ENCODE measurements around the gene RUNX1. TPM values are rescaled to one million over a fixed set of nuclear protein-coding genes. Genes with fewer than 3 reads are reported as not detected.

RUNX1 gene
- total and polyA plus RNA-seq, 2 donors (not counting 1 experiment from before 2014, with no cell fraction given): 26.3 to 73.0 TPM

DNA sequence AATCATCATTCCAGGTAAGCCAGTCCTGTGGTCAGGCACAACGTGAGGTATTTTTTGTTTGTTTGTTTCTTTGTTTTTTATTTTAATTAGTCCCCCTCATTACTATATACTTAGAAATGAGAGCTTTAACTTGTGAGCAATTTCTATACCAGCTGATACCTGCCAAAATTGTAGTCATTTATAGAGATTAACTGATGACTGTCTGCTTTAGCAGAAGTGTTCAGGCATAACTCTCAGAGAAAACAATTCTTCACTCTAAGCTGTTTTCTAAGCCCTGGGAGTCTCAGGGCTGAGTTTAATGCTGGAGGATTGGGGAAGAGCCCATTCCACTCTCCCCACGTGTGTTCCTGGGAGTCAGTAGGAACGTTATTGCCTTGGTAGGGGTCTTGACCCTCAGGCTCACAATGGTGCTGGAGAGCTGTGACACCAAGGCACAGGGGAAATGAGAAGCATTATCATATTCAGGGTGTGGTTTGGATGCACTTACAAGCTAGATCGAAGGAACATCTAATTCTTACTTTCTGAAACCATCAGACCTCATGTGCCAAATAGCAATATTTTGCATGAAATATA, 212.1 kb downstream of the RUNX1 start:
- POLR2A ChIA-PET: no interaction called here
- intact Hi-C loops (cut with micrococcal nuclease): no loop called here
- H3K4me2 ChIP-seq (replicated peaks; ENCODE audit: low read depth, low read length, poor library complexity, severe bottlenecking): no peak overlapping the region
- H3K4me1 ChIP-seq (ENCODE audit: control insufficient read depth in 2 of 2, insufficient read depth in 2 of 2, low read length in 2 of 2): no peaks in the 10 kb centered on the region
- H3K36me3 ChIP-seq (replicated peaks in 1 of 2; ENCODE audit: control extremely low read depth in 1 of 2, control insufficient read depth in 1 of 2, extremely low read depth in 1 of 2, insufficient read depth in 2 of 2, low read length in 1 of 2): peaks cover 0 to 60% of the 10 kb centered on the region in 2 experiments
- H3K27me3 ChIP-seq (replicated peaks in 1 of 4; ENCODE audit: control extremely low read depth in 1 of 4, control insufficient read depth in 3 of 4, insufficient read depth in 4 of 4, low read length in 3 of 4): no peaks in the 10 kb centered on the region
- ATAC-seq (ENCODE audit: low read depth) (no peak), DNase-seq (no peak)
- no peak overlapping the region for H3K4me3 Mint-ChIP-seq
- H3K27ac ChIP-seq (ENCODE audit: low read length in 2 of 2): no peak overlapping the region
- TF ChIP-seq EZH2 (IDR thresholded peaks at IDR 0.05; ENCODE audit: borderline replicate concordance, insufficient read depth, low read depth, low read length, poor library complexity, severe bottlenecking) (no peak), CTCF (IDR thresholded peaks at IDR 0.05) (no peak)
- no peaks in the 10 kb centered on the region for H3K27me3 Mint-ChIP-seq
- no peak overlapping the region for H3K9ac ChIP-seq (ENCODE audit: low read length)
- H3K9me3 Mint-ChIP-seq (ENCODE audit: insufficient read depth): no peaks in the 10 kb centered on the region
- WGBS (ENCODE audit: insufficient coverage): 94% methylated on average over 2 of the region's 4 CpGs
- CTCF ChIA-PET: no interaction called here
- no peaks in the 10 kb centered on the region for H3K9me3 ChIP-seq (ENCODE audit: control extremely low read depth in 1 of 3, control insufficient read depth in 2 of 3, insufficient read depth in 1 of 3, low read length in 2 of 3)
- H3K79me2 ChIP-seq (ENCODE audit: control insufficient read depth, insufficient read depth, low read length): peaks cover 5% of the 10 kb centered on the region
- H3K4me3 ChIP-seq (ENCODE audit: control extremely low read depth in 1 of 5, extremely low read depth in 1 of 5, insufficient read depth in 1 of 5, low read depth in 2 of 5, low read length in 4 of 5): no peak overlapping the region
- H4K20me1 ChIP-seq (ENCODE audit: control insufficient read depth, insufficient read depth, low read length, poor library complexity, severe bottlenecking): peaks cover 31% of the 10 kb centered on the region
- no peak overlapping the region for H2AFZ ChIP-seq (ENCODE audit: insufficient read depth, low read depth, low read length, poor library complexity, severe bottlenecking)
- H3K4me1 Mint-ChIP-seq: peaks cover 5% of the 10 kb centered on the region
- no peak overlapping the region for H3K27ac Mint-ChIP-seq

GRCh38 chr21:34836103-34836932, 212.8 kb downstream of the RUNX1 start:
- Histone ChIP-seq H2AFZ (ENCODE audit: insufficient read depth, low read depth, low read length, poor library complexity, severe bottlenecking) (no peak overlapping the region), H3K4me3 (ENCODE audit: control extremely low read depth in 1 of 5, extremely low read depth in 1 of 5, insufficient read depth in 1 of 5, low read depth in 2 of 5, low read length in 4 of 5) (no peak overlapping the region), H4K20me1 (ENCODE audit: control insufficient read depth, insufficient read depth, low read length, poor library complexity, severe bottlenecking) (peaks cover 24% of the 10 kb centered on the region), H3K4me1 (ENCODE audit: control insufficient read depth in 2 of 2, insufficient read depth in 2 of 2, low read length in 2 of 2) (no peaks in the 10 kb centered on the region), H3K36me3 (replicated peaks in 1 of 2; ENCODE audit: control extremely low read depth in 1 of 2, control insufficient read depth in 1 of 2, extremely low read depth in 1 of 2, insufficient read depth in 2 of 2, low read length in 1 of 2) (peaks cover 0 to 60% of the 10 kb centered on the region in 2 experiments), H3K9me3 (ENCODE audit: control extremely low read depth in 1 of 3, control insufficient read depth in 2 of 3, insufficient read depth in 1 of 3, low read length in 2 of 3) (no peaks in the 10 kb centered on the region), H3K27ac (ENCODE audit: low read length in 2 of 2) (no peak overlapping the region), H3K79me2 (ENCODE audit: control insufficient read depth, insufficient read depth, low read length) (no peaks in the 10 kb centered on the region), H3K27me3 (replicated peaks in 1 of 4; ENCODE audit: control extremely low read depth in 1 of 4, control insufficient read depth in 3 of 4, insufficient read depth in 4 of 4, low read length in 3 of 4) (no peaks in the 10 kb centered on the region), H3K4me2 (replicated peaks; ENCODE audit: low read depth, low read length, poor library complexity, severe bottlenecking) (no peak overlapping the region), H3K9ac (ENCODE audit: low read length) (no peak overlapping the region)
- ChIA-PET POLR2A (no interaction called here), CTCF (no interaction called here)
- Mint-ChIP-seq H3K27me3 (no peaks in the 10 kb centered on the region), H3K4me3 (no peak overlapping the region), H3K27ac (no peak overlapping the region), H3K4me1 (peaks cover 5% of the 10 kb centered on the region), H3K9me3 (ENCODE audit: insufficient read depth) (no peaks in the 10 kb centered on the region)
- no peak for DNase-seq
- intact Hi-C loops (cut with micrococcal nuclease): no loop called here
- TF ChIP-seq EZH2 (IDR thresholded peaks at IDR 0.05; ENCODE audit: borderline replicate concordance, insufficient read depth, low read depth, low read length, poor library complexity, severe bottlenecking): no peak
- TF ChIP-seq CTCF (IDR thresholded peaks at IDR 0.05): no peak
- 98% methylated on average over 9 of the region's 13 CpGs for WGBS (ENCODE audit: insufficient coverage)
- no peak for ATAC-seq (ENCODE audit: low read depth)

All from B cell (primary cell).